ENCODE measurements around the gene DHTKD1.
"Not testable (repeated sequence)": the region's sequence is repeated elsewhere in the genome, so short reads cannot be mapped to it uniquely, and the experiment has no call there.

The DHTKD1 gene

GRCh38 chr10:12071441-12071840 lies 2.7 kb downstream of the DHTKD1 start:
- not testable (repeated sequence) for DNase-seq

GRCh38 chr10:12073526-12073925 lies 4.8 kb downstream of the DHTKD1 start:
- no peak for DNase-seq

GRCh38 chr10:12077580-12078180 lies 8.9 kb downstream of the DHTKD1 start:
- DNase-seq, result no peak

GRCh38 chr10:12081470-12081869 lies 12.7 kb downstream of the DHTKD1 start:
- DNase-seq, result no peak

GRCh38 chr10:12081879-12082557 lies 13.3 kb downstream of the DHTKD1 start:
- no peak for DNase-seq

GRCh38 chr10:12088919-12089318 lies 20.2 kb downstream of the DHTKD1 start:
- no peak for DNase-seq

- DNase-seq, result no peak
Observed at GRCh38 chr10:12091421-12091820, 22.7 kb downstream of the DHTKD1 start.

GRCh38 chr10:12097361-12097760 lies 28.6 kb downstream of the DHTKD1 start:
- DNase-seq, result not testable (repeated sequence)

- DNase-seq, result no peak
Observed at GRCh38 chr10:12097791-12098190, 29.0 kb downstream of the DHTKD1 start.

GRCh38 chr10:12098966-12099365 lies 30.2 kb downstream of the DHTKD1 start:
- no peak for DNase-seq

- no peak for DNase-seq
Observed at GRCh38 chr10:12103802-12104201, 35.0 kb downstream of the DHTKD1 start.

GRCh38 chr10:12107781-12108180 lies 39.0 kb downstream of the DHTKD1 start:
- DNase-seq, result no peak

GRCh38 chr10:12109286-12109685 lies 40.5 kb downstream of the DHTKD1 start:
- DNase-seq, result no peak

- DNase-seq, result no peak
Observed at GRCh38 chr10:12111528-12111927, 42.8 kb downstream of the DHTKD1 start.

- no peak for DNase-seq
Observed at GRCh38 chr10:12113627-12114026, 44.9 kb downstream of the DHTKD1 start.

GRCh38 chr10:12121673-12122072 lies 52.9 kb downstream of the DHTKD1 start:
- no peak for DNase-seq

GRCh38 chr10:12129222-12130111 lies 60.7 kb downstream of the DHTKD1 start, which contains the start of gene SEC61A2:
SEC61A2 (plus strand) TSS chr10:12129677; CDS start chr10:12129788, 111 bp downstream.
- peak; percentile 97 to 99 for DNase-seq

GRCh38 chr10:12130237-12130872 lies 61.6 kb downstream of the DHTKD1 start:
- peak; percentile 22 to 33 for DNase-seq

GRCh38 chr10:12135631-12136030 lies 66.9 kb downstream of the DHTKD1 start:
- no peak for DNase-seq

- no peak for DNase-seq
Observed at GRCh38 chr10:12140038-12140437, 71.3 kb downstream of the DHTKD1 start.

GRCh38 chr10:12144538-12144937 lies 75.8 kb downstream of the DHTKD1 start:
- no peak for DNase-seq

- no peak for DNase-seq
Observed at GRCh38 chr10:12150163-12150562, 81.4 kb downstream of the DHTKD1 start.

GRCh38 chr10:12154516-12154915 lies 85.8 kb downstream of the DHTKD1 start:
- no peak for DNase-seq

Data from activated CD4-positive, alpha-beta T cell treated with anti-CD3 and anti-CD28 coated beads for 4 hours (primary cell).